Stimulated activated CD8-positive, alpha-beta memory T cell treated with anti-CD3 and anti-CD28 coated beads, Interleukin-4, amount 100 ng/mL, for 48 hours (primary cell): ENCODE measurements around the gene SLC25A6.
"Not testable (repeated sequence)": the region's sequence is repeated elsewhere in the genome, so short reads cannot be mapped to it uniquely, and the experiment has no call there.

ENCODE experiments used
- DNase-seq: peaks from one replicate; pipeline ENCODE4 v3.0.0-alpha.2; 2020

The SLC25A6 gene

DNA sequence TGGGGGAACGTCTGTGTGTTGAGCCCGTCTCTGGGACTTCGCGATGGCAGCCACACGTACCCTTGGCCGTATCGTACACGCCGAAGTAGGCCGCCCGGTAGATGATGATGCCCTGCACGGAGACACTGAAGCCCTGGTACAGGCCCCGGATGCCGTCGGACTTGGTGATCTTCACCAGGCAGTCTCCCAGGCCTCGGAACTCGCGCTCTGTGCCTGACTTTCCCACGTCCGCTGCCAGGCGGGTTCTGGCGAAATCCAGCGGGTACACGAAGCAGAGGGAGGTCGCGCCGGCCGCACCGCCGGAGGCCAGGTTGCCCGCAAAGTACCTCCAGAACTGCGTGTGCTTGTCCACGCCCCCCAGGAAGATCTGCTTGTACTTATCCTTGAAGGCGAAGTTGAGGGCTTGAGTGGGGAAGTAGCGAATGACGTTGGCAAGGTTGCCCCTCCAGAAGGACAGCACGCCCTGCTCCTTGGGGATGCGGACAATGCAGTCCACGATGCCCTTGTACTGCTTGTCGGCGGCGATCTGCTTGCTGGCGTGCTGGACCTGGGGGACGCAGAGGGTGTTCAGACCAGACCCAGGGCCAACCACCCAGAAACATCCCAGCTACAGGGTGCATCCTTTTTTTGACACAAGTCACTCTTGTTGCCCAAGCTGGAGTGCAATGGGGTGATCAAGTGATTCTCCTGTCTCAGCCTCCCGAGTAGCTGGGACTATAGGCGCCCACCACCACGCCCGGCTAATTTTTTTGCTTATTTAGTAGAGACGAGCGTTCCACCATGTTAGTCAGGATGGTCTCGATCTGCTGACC lies 2.5 kb downstream of the SLC25A6 start:
- DNase-seq = peak; percentile 30

DNA sequence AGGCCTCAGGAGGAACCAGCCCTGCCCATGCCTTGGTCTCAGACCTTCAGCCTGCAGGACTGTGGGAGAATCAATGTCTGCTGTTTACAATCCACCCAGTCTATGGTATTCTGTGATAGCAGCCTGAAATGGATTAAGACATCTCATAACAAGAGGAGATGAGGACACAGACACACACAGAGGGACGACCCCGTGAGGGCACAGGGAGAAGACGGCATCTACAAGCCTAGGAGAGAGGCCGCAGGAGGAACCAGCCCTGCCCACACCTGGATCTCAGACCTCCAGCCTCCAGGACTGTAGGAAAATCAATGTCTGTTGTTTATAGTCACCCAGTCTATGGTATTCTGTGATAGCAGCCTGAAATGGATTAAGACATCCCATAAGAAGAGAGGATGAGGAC lies 3.3 kb downstream of the SLC25A6 start:
- no peak for DNase-seq

DNA sequence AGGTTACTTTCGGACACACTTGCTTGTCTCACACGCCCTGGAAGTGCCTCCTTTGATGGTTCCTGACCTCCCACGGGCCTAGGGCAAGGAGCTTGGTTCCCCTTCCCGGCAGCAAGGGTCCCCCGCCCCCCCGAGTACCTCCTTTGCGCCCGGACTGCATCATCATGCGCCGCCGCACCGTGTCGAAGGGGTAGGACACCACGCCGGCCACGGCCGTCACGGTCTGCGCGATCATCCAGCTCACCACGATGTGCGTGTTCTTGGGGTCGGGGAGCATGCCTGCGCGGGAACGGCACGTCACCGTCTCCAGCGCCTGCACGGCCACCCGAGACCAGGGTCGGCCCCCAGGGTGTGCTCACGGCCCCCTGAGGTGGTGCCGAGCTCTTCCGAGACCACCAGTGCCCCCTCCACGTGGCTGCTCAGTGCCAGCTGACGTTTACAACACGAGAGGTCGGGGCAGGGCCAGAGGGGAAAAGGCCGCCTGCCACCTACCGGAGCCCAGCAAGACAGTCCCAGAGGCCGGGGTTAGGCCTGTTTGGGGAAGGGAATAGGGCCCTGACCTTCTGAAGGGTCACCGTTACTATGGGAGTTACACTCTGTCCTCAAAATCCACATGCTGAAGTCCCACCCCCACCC lies 4.7 kb downstream of the SLC25A6 start:
- no peak for DNase-seq

DNA sequence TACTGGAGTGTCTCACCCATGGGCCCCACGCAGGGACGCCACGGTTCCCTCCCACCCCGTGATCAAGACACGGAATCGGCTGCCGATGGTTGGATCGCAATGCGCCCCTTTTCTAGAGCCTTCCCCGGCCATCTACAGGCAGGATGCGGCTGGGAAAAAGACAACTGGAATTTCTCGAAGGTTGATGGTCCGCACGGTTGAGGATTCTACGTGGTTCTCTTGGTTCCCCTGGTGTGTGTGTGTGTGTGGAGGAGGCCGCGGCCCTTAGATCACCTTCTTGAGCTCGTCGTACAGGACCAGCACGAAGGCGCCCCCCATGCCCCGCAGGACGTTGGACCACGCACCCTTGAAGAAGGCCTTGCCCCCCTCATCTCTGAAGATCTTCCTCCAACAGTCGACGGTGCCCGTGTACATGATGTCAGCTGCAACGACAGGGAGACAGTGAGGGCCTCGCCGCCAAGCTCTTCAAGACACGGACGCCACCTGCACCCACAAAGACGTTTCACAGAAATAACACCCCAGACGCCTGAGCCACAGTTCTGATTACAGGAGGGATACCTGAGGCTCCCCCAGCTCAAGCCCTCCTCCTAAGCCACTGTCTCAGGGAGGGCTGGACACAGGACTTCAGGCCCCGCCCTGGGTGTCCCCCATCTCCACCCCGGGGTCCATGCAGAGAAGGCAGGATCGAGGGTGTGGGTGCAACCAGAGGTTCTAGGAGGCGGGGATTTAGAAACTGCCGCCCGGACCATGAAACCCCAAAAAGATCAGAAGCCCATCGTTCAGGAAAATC lies 5.4 kb downstream of the SLC25A6 start:
- DNase-seq = peak; percentile 25

DNA sequence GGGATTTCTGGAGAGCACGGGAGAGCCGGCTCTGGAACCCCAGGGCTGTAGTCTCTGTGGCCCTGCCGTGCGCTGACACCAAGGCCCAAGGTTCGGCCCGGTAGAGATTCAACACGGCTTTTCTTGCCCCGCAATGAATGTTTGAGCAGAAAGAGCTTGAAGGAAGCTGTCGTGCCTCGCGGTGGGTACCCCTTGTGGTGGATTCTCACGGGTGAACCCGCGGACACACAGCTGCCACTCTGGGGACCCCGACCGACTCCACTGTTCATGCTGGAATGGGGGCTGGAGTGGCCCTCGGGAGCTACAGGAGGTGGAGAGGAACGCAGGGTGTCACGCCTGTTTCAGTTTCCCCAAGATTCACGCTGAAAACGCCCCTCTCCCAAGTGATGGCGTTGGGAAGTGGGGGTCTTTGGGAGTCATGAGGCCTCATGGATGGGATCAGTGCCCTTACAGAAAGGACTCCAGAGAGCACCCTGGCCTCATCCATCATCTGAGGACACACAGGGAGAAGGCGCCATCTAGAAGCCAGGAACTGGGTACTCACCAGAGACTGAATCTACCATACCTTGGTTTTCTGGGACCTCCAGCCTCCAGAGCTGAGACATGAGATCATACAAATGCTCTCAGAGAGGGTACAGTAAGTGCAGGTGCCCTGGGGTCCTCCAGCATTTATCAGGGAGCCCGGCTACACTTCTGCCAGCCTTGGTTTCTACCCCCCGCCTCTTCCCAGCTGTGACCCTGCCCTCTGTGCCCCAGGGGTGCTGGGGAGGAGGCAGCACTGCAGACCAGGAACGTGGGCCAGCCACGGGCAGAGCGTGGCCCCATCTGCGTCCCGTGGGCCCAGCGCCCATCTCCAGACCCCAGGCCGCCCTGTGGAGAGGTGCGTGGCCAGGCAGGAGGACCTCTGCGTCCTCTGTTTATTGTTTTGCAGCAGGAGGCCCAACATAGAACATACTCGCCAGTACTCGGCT lies 6.4 kb downstream of the SLC25A6 start:
- peak; percentile 28 for DNase-seq

DNA sequence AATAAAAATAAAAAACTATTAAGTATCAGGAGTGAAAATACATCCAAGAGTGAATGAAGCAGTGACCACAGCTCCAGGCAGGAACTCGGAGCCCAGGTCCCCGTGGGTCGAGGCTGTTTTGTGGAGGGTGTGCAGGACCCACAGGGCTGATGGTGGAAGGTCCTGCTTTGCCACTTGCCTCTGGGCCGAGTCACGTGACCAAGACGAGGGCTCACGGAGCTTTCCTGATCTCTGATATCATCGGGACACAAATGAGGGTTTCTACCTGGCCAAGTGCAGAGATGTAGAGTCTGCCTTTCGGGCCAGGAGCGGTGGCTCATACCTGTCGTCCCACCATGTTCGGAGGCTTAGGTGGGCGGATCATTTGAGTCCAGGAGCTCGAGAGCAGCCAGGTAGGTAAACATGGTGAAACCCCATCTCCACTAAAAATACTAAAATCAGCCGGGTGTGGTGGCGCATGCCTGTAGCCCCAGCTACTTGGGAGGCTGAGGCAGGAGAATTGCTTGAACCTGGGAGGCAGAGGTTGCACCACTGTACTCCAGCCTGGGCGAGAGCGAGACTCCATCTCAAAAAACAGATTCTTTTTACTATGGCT lies 7.2 kb downstream of the SLC25A6 start:
- peak; percentile 32 for DNase-seq

DNA sequence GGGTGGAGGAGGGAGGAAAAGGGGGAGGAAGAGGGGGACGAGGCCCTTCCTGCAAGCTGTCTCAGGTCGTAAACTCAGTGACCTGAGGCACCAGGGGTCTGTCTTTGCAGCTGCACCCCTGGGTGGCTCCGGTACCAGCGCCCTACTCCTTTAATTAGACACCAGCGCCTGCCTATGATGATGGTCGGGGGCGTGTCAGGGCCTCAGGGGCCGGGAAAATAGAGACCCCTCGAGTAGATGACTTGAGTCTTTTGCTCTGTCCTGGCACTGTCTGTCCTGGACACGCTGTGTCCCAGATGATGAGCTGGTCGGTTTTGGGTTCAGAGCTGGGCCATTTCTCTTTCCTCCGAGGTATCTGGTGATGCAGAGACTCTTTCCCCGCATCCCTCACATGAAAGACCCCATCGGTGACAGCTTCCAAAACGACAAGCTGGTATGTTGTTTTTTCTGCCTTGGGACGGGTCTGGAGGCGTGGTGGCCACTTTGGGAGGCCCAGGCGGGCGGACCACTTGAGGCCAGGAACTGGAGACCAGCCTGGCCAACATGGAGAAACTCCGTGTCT lies 11.2 kb downstream of the SLC25A6 start:
- DNase-seq = peak; percentile 56

DNA sequence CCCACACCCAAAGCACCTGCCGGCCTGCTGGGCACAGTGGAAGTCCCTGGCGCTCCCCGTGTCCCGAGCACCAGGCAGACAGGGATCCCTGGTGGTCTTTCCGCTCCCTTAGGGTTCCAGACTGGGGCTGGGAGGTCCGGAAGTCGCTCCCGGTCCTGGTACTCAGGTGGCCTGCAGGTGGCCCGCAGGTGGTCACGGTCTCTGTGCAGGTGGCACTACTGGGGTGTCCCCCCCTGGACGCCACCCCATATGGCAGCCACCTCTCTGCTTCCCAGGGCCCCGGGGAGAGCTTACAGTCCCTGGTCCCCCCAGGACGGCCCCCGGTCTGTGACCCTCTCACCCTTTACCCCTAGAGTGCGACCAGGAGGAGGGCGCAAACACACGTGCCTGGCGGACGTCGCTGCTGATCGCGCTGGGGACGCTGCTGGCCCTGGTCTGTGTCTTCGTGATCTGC lies 13.6 kb downstream of the SLC25A6 start:
- peak; percentile 26 for DNase-seq

DNA sequence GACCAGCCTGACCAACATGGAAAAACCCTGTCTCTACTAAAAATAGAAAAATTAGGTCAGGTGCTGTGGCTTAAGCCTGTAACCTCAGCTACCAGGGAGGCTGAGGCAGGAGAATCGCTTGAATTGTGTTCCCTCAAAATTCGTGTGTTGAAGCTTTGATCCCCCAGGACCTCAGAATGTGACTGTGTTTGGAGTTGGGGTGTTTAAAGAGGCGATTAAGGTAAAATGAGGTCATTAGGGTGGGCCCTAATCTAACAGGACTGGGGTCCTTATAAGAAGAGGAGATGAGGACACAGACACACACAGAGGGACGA lies 23.6 kb downstream of the SLC25A6 start:
- DNase-seq = no peak

DNA sequence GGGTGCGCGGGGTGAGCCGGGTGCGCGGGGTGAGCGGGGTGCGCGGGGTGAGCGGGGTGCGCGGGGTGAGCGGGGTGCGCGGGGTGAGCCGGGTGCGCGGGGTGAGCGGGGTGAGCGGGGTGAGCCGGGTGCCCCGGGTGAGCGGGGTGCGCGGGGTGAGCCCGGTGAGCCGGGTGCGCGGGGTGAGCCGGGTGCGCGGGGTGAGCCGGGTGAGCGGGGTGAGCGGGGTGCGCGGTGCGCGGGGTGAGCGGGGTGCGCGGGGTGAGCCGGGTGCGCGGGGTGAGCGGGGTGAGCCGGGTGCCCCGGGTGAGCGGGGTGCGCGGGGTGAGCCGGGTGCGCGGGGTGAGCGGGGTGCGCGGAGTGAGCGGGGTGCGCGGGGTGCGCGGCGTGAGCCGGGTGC lies 25.6 kb downstream of the SLC25A6 start:
- DNase-seq = not testable (repeated sequence)

DNA sequence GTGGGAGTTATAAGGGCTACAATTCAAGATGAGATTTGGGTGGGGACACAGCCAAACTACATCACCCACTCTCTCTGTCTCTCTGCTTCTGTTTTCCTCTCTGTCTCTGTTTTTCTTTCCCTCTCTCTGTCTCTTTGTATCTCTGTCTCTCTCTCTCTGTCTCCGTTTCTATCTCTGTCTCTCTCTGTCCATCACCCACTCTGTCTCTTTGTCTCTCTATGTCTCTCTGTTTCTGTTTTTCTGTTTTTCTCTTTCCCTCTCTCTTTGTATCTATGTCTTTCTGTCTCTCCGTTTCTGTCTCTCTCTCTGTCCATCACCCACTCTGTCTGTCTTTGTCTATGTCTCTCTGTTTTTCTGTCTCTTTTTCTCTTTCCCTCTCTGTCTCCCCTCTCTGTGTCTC lies 30.0 kb downstream of the SLC25A6 start:
- no peak for DNase-seq

DNA sequence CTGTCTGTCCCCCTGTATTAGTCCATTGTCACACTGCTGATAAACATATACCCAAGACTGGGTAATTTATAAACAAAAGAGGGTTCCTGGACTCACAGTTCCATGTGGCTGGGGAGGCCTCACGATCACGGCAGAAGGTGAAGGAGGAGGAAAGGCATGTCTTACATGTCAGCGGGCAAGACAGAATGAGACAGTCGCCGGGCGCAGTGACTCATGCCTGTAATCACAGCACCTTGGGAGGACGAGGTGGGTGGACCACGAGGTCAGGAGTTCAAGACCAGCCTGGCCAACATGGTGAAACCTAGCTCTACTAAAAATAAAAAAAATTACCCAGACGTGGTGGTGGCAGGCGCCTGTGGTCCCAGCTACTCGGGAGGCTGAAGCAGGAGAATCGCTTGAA lies 30.6 kb downstream of the SLC25A6 start:
- DNase-seq = peak; percentile 48

DNA sequence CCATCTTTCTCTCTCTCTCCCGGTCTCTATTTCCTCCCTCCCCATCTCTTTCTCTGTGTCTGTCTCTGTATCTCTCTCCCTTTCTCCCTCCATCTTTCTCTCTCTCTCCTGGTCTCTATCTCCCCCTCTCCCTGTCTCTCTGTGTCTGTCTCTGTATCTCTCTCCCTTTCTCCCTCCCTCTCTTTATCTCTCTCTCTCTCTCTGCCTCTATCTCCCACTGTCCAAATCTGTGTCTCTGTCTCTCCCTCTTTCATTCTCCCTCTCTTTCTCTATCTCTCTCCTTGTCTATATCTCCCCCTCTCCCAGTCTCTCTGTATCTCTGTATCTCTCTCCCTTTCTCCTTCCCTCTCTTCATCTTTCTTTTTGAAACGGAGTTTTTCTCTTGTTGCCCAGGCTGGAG lies 31.7 kb downstream of the SLC25A6 start:
- no peak for DNase-seq

DNA sequence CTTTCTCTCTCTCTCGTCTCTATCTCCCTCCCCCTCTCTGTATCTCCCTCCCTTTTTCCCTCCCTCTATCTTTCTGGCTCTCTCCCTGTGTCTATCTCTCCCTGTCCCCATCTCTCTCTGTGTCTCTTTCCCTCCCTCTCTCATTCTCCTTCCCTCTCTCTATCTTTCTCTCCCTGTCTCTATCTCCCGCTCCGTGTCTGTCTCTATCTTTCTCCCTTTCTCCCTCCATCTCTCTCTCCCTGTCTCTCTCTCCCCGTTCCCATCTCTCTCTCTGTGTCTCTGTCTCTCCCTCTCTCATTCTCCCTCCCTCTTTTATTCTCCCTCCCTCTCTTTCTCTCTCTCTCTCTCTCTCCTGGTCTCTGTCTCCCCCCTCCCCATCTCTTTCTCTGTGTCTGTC lies 32.4 kb downstream of the SLC25A6 start:
- no peak for DNase-seq

DNA sequence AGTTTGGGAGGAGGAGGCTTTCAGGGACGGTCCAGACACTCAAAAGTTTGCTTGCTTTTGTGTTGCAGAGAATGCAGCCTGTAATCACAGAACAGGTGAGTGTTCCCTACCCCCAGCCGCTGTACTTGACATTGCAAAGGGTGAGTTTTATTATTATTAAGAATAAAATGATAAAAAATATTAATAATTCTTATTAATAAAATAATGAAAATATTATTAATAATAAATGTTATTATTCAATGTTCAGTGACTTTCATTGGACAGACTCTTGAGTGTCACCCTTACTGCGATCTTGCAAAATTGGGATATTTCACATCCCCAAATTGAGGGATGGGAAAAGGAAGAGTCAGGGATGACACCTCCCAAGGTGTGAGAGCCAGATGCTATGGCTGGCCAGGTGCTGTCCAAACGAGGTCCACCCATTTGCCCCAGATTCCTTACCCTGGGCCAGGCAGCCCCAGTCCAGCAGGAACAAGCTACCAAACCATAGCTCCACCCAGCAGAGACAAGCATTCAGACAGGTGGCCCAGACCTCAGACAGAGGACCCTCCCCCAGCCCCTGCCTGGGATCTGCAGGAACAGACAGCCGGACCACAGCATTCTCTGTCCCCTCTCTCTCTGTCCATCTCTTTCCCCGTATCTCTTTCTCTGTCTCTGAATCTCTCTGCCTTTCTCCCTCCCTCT lies 33.0 kb downstream of the SLC25A6 start:
- no peak for DNase-seq

DNA sequence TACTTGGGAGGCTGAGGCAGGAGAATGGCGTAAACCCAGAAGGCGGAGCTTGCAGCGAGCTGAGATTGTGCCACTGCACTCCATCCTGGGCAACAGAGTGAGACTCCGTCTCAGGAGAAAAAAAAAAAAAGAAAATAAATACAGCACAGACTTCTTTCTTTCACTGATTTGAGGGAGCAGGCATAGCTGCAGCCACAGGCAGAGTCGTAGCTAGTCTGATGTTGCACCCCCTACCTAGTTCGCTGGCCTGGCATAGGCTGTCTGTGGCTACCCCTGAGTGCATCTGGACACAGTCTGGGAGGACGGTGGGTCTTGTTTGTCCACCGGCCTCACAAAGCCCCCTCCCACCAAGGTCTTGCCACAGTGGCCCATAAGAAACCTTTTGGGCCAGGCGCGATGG lies 33.9 kb downstream of the SLC25A6 start:
- no peak for DNase-seq

DNA sequence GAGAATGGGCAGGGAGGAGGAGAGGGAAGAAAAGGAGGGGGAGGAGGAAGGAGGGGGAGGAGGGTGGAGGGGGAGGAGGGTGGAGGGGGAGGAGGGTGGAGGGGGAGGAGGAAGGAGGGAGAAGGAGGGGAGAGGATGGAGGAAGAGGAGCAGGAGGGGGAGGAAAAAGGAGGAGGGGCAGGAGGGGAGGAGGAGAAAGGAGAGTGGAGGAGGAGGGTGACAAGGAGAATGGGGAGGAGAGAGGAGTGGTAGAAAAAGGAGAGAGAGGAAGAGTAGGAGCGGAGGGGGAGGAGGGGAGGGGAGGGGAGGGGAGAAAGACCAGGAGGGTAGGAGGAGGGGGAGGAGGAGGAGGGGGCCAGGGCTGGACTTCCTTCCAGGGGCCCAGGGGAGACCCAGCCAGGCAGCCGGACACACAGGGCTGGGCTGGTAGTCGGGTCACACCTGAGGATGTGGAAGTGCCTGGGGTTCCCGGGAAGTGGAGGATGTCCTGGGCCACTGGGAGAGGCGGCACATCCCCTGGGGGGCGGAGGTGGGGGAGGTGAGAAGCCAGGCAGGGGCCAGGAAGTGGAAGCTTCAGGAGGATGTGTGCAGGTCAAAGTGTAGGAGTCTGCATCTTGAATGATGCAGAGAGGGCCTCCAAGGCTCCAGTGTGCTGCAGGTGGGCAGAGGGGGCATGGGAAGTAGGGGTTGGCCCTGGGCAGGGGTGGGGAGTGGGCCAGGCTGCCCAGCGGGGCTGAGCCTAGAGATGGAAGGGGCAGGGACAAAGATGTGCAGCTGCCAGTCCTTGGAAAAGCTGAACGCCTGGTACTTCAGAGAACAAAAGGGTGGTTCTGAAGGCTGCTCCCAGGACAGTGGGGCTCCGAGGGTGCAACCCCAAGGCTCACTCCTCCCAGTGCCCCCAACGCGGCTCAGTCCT lies 36.5 kb downstream of the SLC25A6 start:
- DNase-seq = no peak

DNA sequence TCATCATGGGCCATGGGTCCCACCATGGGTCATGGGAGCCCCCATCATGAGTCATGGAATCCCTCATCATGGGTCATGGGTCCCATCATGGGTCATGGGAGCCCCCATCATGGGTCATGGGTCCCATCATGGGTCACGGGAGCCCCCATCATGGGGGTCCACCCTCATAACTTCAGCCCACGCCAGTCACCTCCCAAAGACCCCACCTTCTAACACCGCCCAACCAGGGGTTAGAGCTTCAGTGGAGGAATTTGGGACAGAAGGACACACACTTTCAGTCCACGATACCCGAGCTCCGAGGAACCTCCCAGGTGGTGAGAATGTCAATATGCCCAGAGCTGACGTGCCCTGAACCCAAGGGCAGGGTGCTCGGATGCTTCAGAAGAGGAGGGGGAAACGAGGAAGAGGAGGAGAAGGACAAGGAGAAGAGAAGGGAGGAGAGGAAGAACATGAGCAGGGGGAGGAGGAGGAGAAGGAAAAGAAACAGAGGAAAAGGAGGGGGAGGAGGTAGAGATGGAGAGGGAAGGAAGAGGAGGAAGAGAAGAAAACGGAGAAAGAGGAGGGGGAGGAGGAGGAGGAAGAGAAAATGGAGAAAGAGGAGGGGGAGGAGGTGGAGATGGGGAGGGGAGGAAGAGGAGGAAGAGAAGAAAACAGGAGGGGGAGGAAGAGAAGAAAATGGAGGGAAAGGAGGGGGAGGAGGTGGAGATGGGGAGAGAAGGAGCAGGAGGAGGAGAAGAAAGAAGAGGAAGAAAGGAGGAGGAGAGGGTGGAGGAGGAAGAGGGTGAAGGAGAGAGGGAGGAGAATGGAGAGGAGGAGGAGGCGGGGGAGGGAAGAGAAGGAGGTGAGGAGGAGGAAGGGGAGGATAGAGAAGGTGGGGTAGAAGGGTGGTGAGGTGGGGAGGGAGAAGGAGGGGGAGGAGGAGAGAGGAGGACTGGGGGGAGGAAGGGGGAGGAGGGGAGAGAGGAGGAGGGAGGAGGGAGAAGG lies 37.6 kb downstream of the SLC25A6 start:
- DNase-seq = no peak
